Activated CD4-positive, alpha-beta T cell treated with anti-CD3 and anti-CD28 coated beads, Interleukin-2, amount 10 ng/mL, durations not matched to agents 24 days and 14 days (primary cell): ENCODE data around the gene MTMR3. TPM values are rescaled to one million over a fixed set of nuclear protein-coding genes. Genes with fewer than 3 reads are reported as not detected.

Experiments used
- DNase-seq: peaks from one replicate; pipeline ENCODE4 v3.0.0; 2022
- H3K27ac Mint-ChIP-seq: one replicate; pipeline ENCODE4 v1.8.0; 2022; ENCODE audit warnings: mild to moderate bottlenecking, mixed read lengths
- H3K27me3 Mint-ChIP-seq: one replicate; pipeline ENCODE4 v1.8.0; 2022; ENCODE audit warnings: mixed read lengths
- H3K36me3 Mint-ChIP-seq: one replicate; pipeline ENCODE4 v1.8.0; 2022; ENCODE audit warnings: low read depth, mild to moderate bottlenecking, mixed read lengths
- H3K4me1 Mint-ChIP-seq: one replicate; pipeline ENCODE4 v1.8.0; 2021; ENCODE audit warnings: mixed read lengths
- H3K4me3 Mint-ChIP-seq: one replicate; pipeline ENCODE4 v1.8.0; 2022; ENCODE audit warnings: mild to moderate bottlenecking, moderate library complexity, mixed read lengths
- H3K9me3 Mint-ChIP-seq: one replicate; pipeline ENCODE4 v1.8.0; 2021; ENCODE audit warnings: mixed read lengths
- intact Hi-C: fragments of 100-400 bp; cut with micrococcal nuclease; formaldehyde crosslinking; loops from one replicate; pipeline ENCODE4 v1.15.1; 2023
- total RNA-seq: library from RNA; stranded (reverse); gene quantifications from 2 replicates; pipeline ENCODE4 v1.2.3, GENCODE V29; 2022

Gene MTMR3
- total RNA-seq, 1 donor from 2014 or later = 23.9 TPM

GRCh38 chr22:30029512-30029911, 146.5 kb downstream of the MTMR3 start:
- Mint-ChIP-seq H3K4me1 (peaks cover 7% of the 10 kb centered on the region), H3K27ac (no peak overlapping the region), H3K4me3 (no peak overlapping the region), H3K9me3 (no peaks in the 10 kb centered on the region), H3K36me3 (peaks cover 30% of the 10 kb centered on the region), H3K27me3 (no peaks in the 10 kb centered on the region)
- intact Hi-C loops = no loop called here
- DNase-seq = no peak

GRCh38 chr22:30030329-30030728, 147.4 kb downstream of the MTMR3 start:
- intact Hi-C loops = no loop called here
- Mint-ChIP-seq H3K4me3 (no peak overlapping the region), H3K4me1 (peaks cover 7% of the 10 kb centered on the region), H3K36me3 (peaks cover 23% of the 10 kb centered on the region), H3K27ac (no peak overlapping the region), H3K9me3 (no peaks in the 10 kb centered on the region), H3K27me3 (no peaks in the 10 kb centered on the region)
- no peak for DNase-seq

GRCh38 chr22:30031328-30031727, 148.4 kb downstream of the MTMR3 start:
- intact Hi-C loops = no loop called here
- Mint-ChIP-seq H3K27ac (no peak overlapping the region), H3K27me3 (no peaks in the 10 kb centered on the region), H3K9me3 (no peaks in the 10 kb centered on the region), H3K4me1 (peaks cover 7% of the 10 kb centered on the region), H3K36me3 (peaks cover 14% of the 10 kb centered on the region), H3K4me3 (no peak overlapping the region)
- DNase-seq = no peak

GRCh38 chr22:30031764-30032455, 148.9 kb downstream of the MTMR3 start:
- no peak overlapping the region for H3K27ac Mint-ChIP-seq
- peaks cover 4% of the 10 kb centered on the region for H3K4me1 Mint-ChIP-seq
- DNase-seq = no peak
- peaks cover 10% of the 10 kb centered on the region for H3K36me3 Mint-ChIP-seq
- H3K4me3 Mint-ChIP-seq = no peak overlapping the region
- intact Hi-C loops = no loop called here
- H3K27me3 Mint-ChIP-seq = no peaks in the 10 kb centered on the region
- H3K9me3 Mint-ChIP-seq = no peaks in the 10 kb centered on the region

GRCh38 chr22:30033137-30033536, 150.2 kb downstream of the MTMR3 start:
- intact Hi-C loops = no loop called here
- Mint-ChIP-seq H3K4me3 (no peak overlapping the region), H3K27me3 (no peaks in the 10 kb centered on the region), H3K27ac (no peak overlapping the region), H3K4me1 (peaks cover under 1% of the 10 kb centered on the region), H3K36me3 (peaks cover 1% of the 10 kb centered on the region), H3K9me3 (no peaks in the 10 kb centered on the region)
- DNase-seq = no peak

GRCh38 chr22:30033901-30034300, 150.9 kb downstream of the MTMR3 start:
- Mint-ChIP-seq H3K4me3 (no peak overlapping the region), H3K27ac (no peak overlapping the region), H3K27me3 (no peaks in the 10 kb centered on the region)

GRCh38 chr22:30036656-30037055, 153.7 kb downstream of the MTMR3 start:
- Mint-ChIP-seq H3K9me3 (no peaks in the 10 kb centered on the region), H3K4me1 (peaks cover 2% of the 10 kb centered on the region), H3K27me3 (no peaks in the 10 kb centered on the region), H3K36me3 (no peaks in the 10 kb centered on the region), H3K4me3 (no peak overlapping the region), H3K27ac (no peak overlapping the region)
- DNase-seq = no peak
- intact Hi-C loops = no loop called here

More at GRCh38 chr22:30033901-30034300, 150.9 kb downstream of the MTMR3 start:
- intact Hi-C loops = no loop called here
- H3K4me1 Mint-ChIP-seq = peaks cover 2% of the 10 kb centered on the region
- no peak for DNase-seq
- H3K36me3 Mint-ChIP-seq = no peaks in the 10 kb centered on the region
- H3K9me3 Mint-ChIP-seq = no peaks in the 10 kb centered on the region

- H3K4me3 Mint-ChIP-seq = no peak overlapping the region
- peaks cover 2% of the 10 kb centered on the region for H3K27me3 Mint-ChIP-seq
- intact Hi-C loops = no loop called here
- peaks cover 3% of the 10 kb centered on the region for H3K4me1 Mint-ChIP-seq
- no peak overlapping the region for H3K27ac Mint-ChIP-seq
- H3K36me3 Mint-ChIP-seq = no peaks in the 10 kb centered on the region
- H3K9me3 Mint-ChIP-seq = no peaks in the 10 kb centered on the region
- DNase-seq = no peak
Observed at GRCh38 chr22:30038219-30038618, 155.2 kb downstream of the MTMR3 start.

GRCh38 chr22:30040499-30041260, 157.7 kb downstream of the MTMR3 start:
- Mint-ChIP-seq H3K4me1 (peaks cover 8% of the 10 kb centered on the region), H3K4me3 (no peak overlapping the region), H3K27me3 (peaks cover 2% of the 10 kb centered on the region), H3K27ac (no peak overlapping the region), H3K36me3 (no peaks in the 10 kb centered on the region), H3K9me3 (no peaks in the 10 kb centered on the region)
- no peak for DNase-seq
- intact Hi-C loops = no loop called here

GRCh38 chr22:30041475-30041874, 158.5 kb downstream of the MTMR3 start:
- H3K4me1 Mint-ChIP-seq = peaks cover 8% of the 10 kb centered on the region
- H3K27ac Mint-ChIP-seq = no peak overlapping the region
- DNase-seq = no peak
- intact Hi-C loops = no loop called here
- H3K9me3 Mint-ChIP-seq = no peaks in the 10 kb centered on the region
- peaks cover 2% of the 10 kb centered on the region for H3K27me3 Mint-ChIP-seq
- H3K4me3 Mint-ChIP-seq = no peak overlapping the region
- H3K36me3 Mint-ChIP-seq = no peaks in the 10 kb centered on the region

GRCh38 chr22:30041881-30042280, 158.9 kb downstream of the MTMR3 start:
- peaks cover 2% of the 10 kb centered on the region for H3K27me3 Mint-ChIP-seq
- no peak overlapping the region for H3K27ac Mint-ChIP-seq
- no peaks in the 10 kb centered on the region for H3K9me3 Mint-ChIP-seq
- H3K4me3 Mint-ChIP-seq = no peak overlapping the region
- peaks cover 8% of the 10 kb centered on the region for H3K4me1 Mint-ChIP-seq
- H3K36me3 Mint-ChIP-seq = no peaks in the 10 kb centered on the region
- DNase-seq = no peak
- intact Hi-C loops = no loop called here

- Mint-ChIP-seq H3K27me3 (peaks cover 2% of the 10 kb centered on the region), H3K4me3 (no peak overlapping the region), H3K9me3 (peaks cover 6% of the 10 kb centered on the region), H3K4me1 (peaks cover 15% of the 10 kb centered on the region), H3K27ac (no peak overlapping the region), H3K36me3 (no peaks in the 10 kb centered on the region)
- DNase-seq = no peak
- intact Hi-C loops = no loop called here
Observed at GRCh38 chr22:30043161-30043560, 160.2 kb downstream of the MTMR3 start.

- Mint-ChIP-seq H3K4me1 (peaks cover 14% of the 10 kb centered on the region), H3K36me3 (no peaks in the 10 kb centered on the region), H3K9me3 (peaks cover 6% of the 10 kb centered on the region), H3K4me3 (no peak overlapping the region), H3K27me3 (peaks cover 2% of the 10 kb centered on the region), H3K27ac (no peak overlapping the region)
- intact Hi-C loops = no loop called here
- no peak for DNase-seq
Observed at GRCh38 chr22:30044369-30044768, 161.4 kb downstream of the MTMR3 start.

GRCh38 chr22:30044881-30045493, 162.0 kb downstream of the MTMR3 start:
- Mint-ChIP-seq H3K4me3 (no peak overlapping the region), H3K36me3 (no peaks in the 10 kb centered on the region), H3K4me1 (peaks cover 14% of the 10 kb centered on the region), H3K9me3 (peaks cover 6% of the 10 kb centered on the region), H3K27me3 (peaks cover 2% of the 10 kb centered on the region), H3K27ac (no peak overlapping the region)
- intact Hi-C loops = no loop called here
- no peak for DNase-seq
